GM23338 (cell line): ENCODE data around the gene ATP6V0C. TPM values are rescaled to one million over a fixed set of nuclear protein-coding genes. Genes with fewer than 3 reads are reported as not detected.
"Not testable (repeated sequence)": the region's sequence is repeated elsewhere in the genome, so short reads cannot be mapped to it uniquely, and the experiment has no call there.

Source experiments
- ATAC-seq: fragments of 200-7000 bp; cut with Tn5 transposase; 3 replicates; pipeline ENCODE4 v1.9.1; 2020
- DNase-seq: peaks from one replicate; pipeline ENCODE4 v3.0.0-alpha.2; 2015; ENCODE audit warnings: low spot score
- H2AFZ ChIP-seq: fragments of 200-600 bp; sonication (generic); 2 replicates; pipeline ENCODE4 v1.8.0; 2016; ENCODE audit warnings: antibody characterized with exemption, mild to moderate bottlenecking, moderate library complexity
- H3F3A ChIP-seq: fragments of 200-600 bp; sonication (generic); replicated peaks from 2 replicates; pipeline ENCODE4 v1.8.0; 2017; ENCODE audit warnings: antibody characterized with exemption, mixed run types, low read depth
- H3K27ac ChIP-seq: fragments of 200-600 bp; sonication (generic); 2 replicates; pipeline ENCODE4 v1.6.1; 2016; ENCODE audit warnings: low read depth
- H3K27me3 ChIP-seq: fragments of 200-600 bp; sonication (generic); 2 replicates; pipeline ENCODE4 v1.8.0; 2016; ENCODE audit warnings: mild to moderate bottlenecking, mixed run types, moderate library complexity; ENCODE audit not compliant: insufficient read depth
- H3K36me3 ChIP-seq: fragments of 200-600 bp; sonication (generic); 2 replicates; pipeline ENCODE4 v1.8.0; 2016; ENCODE audit warnings: mild to moderate bottlenecking; ENCODE audit not compliant: insufficient read depth
- H3K4me1 ChIP-seq: fragments of 200-600 bp; sonication (generic); 2 replicates; pipeline ENCODE4 v1.8.0; 2016; ENCODE audit warnings: mild to moderate bottlenecking, moderate library complexity; ENCODE audit not compliant: insufficient read depth
- H3K4me2 ChIP-seq: fragments of 200-600 bp; sonication (generic); 2 replicates; pipeline ENCODE4 v1.7.1; 2017; ENCODE audit warnings: mixed run types
- H3K4me3 ChIP-seq: fragments of 200-600 bp; sonication (generic); 2 replicates; pipeline ENCODE4 v1.6.1; 2016; ENCODE audit warnings: mixed run types
- H3K79me2 ChIP-seq: fragments of 200-600 bp; sonication (generic); replicated peaks from 2 replicates; pipeline ENCODE4 v1.8.0; 2017; ENCODE audit warnings: mild to moderate bottlenecking; ENCODE audit not compliant: insufficient read depth
- H3K9me2 ChIP-seq: fragments of 200-600 bp; sonication (generic); 2 replicates; pipeline ENCODE4 v1.8.0; 2017; ENCODE audit not compliant: insufficient read depth
- H4K20me1 ChIP-seq: fragments of 200-600 bp; sonication (generic); replicated peaks from 2 replicates; pipeline ENCODE4 v1.8.0; 2017; ENCODE audit warnings: mild to moderate bottlenecking; ENCODE audit not compliant: insufficient read depth
- H3K27ac Mint-ChIP-seq: 2 replicates; pipeline ENCODE4 v1.8.0; 2020; ENCODE audit warnings: inconsistent platforms, mild to moderate bottlenecking, moderate library complexity, mixed read lengths
- H3K27me3 Mint-ChIP-seq: 3 replicates; pipeline ENCODE4 v1.8.0; 2022; ENCODE audit warnings: low read depth, mild to moderate bottlenecking, moderate library complexity, mixed read lengths, inconsistent platforms; ENCODE audit not compliant: insufficient read depth, poor library complexity
- H3K36me3 Mint-ChIP-seq: 3 replicates; pipeline ENCODE4 v1.8.0; 2021; ENCODE audit warnings: low read depth, mild to moderate bottlenecking, inconsistent platforms, moderate library complexity, mixed read lengths
- H3K4me1 Mint-ChIP-seq: 3 replicates; pipeline ENCODE4 v1.8.0; 2020; ENCODE audit warnings: mild to moderate bottlenecking, inconsistent platforms, mixed read lengths
- H3K4me3 Mint-ChIP-seq: 3 replicates; pipeline ENCODE4 v1.8.0; 2021; ENCODE audit warnings: moderate library complexity, mild to moderate bottlenecking, inconsistent platforms, mixed read lengths
- H3K9me3 Mint-ChIP-seq: 3 replicates; pipeline ENCODE4 v1.8.0; 2020; ENCODE audit warnings: moderate library complexity, mild to moderate bottlenecking, inconsistent platforms, mixed read lengths
- CREB1 ChIP-seq: fragments of 250-450 bp; sonication (Bioruptor Pico); IDR thresholded peaks from 2 replicates; pipeline ENCODE4 v1.5.0; 2020; ENCODE audit warnings: low read depth, mild to moderate bottlenecking, moderate library complexity
- EZH2 ChIP-seq: fragments of 200-600 bp; sonication (generic); IDR thresholded peaks from one replicate; pipeline ENCODE4 v1.8.0; 2017; ENCODE audit warnings: antibody characterized with exemption, mild to moderate bottlenecking, low read depth; ENCODE audit not compliant: unreplicated experiment
- EZH2phosphoT487 ChIP-seq: fragments of 200-600 bp; sonication (generic); IDR thresholded peaks from one replicate; pipeline ENCODE4 v1.8.1; 2018; ENCODE audit warnings: antibody characterized with exemption; ENCODE audit not compliant: unreplicated experiment
- JUNB ChIP-seq: IDR thresholded peaks from one replicate; pipeline ENCODE4 v1.6.1; 2016; ENCODE audit warnings: antibody characterized with exemption; ENCODE audit not compliant: unreplicated experiment
- NANOG ChIP-seq: IDR thresholded peaks from 2 replicates; pipeline ENCODE4 v1.6.1; 2016; ENCODE audit warnings: antibody characterized with exemption, borderline replicate concordance
- POLR2AphosphoS5 ChIP-seq: IDR thresholded peaks from 2 replicates; pipeline ENCODE4 v1.6.1; 2016; ENCODE audit warnings: antibody characterized with exemption, low read depth
- REST ChIP-seq: IDR thresholded peaks from one replicate; pipeline ENCODE4 v1.6.1; 2018; ENCODE audit warnings: antibody characterized with exemption; ENCODE audit not compliant: unreplicated experiment
- ZNF462 ChIP-seq: fragments of 250-450 bp; sonication (Bioruptor Pico); IDR thresholded peaks from 2 replicates; pipeline ENCODE4 v1.5.0; 2020; ENCODE audit warnings: mild to moderate bottlenecking, moderate library complexity
- polyA plus RNA-seq: library from polyadenylated mRNA; unstranded; fragments of >200 nt; fragmentation: Nextera tagmentation; extraction: Ambion mirVana; gene quantifications from 2 replicates; pipeline ENCODE4 v1.2.1, GENCODE V29; 2016
- total RNA-seq: library from RNA; depleted of rRNA; stranded (reverse); fragments of >200 nt; shearing (Covaris generic); gene quantifications from 2 replicates; pipeline ENCODE4 v1.2.3, GENCODE V29; 2014

ATP6V0C gene
- total and polyA plus RNA-seq, 2 experiments from 2014 or later, result 98.2 to 162 TPM

- no peak for TF ChIP-seq NANOG
- no peak for TF ChIP-seq CREB1 (CRISPR knock-in tag)
- TF ChIP-seq JUNB, result no peak
- no peak for TF ChIP-seq EZH2phosphoT487
- TF ChIP-seq REST, result no peak
- no peak for TF ChIP-seq EZH2
These were observed 21.9 kb downstream of the ATP6V0C start (continued) for GRCh38 chr16:2535625-2536013.

- H3K9me2 ChIP-seq, result no peaks in the 10 kb centered on the region
- no peaks in the 10 kb centered on the region for H3K36me3 ChIP-seq
- H4K20me1 ChIP-seq, result peaks cover 6% of the 10 kb centered on the region; the same call in 1 of the 2 replicates
- H3K79me2 ChIP-seq, result peaks cover 33% of the 10 kb centered on the region
- no peak within 1 kb of the TSS for H3K27ac ChIP-seq
- peaks cover 3% of the 10 kb centered on the region; the same call in 1 of the 3 replicates for H3K9me3 Mint-ChIP-seq
- H3K27me3 ChIP-seq, result peaks cover 5% of the 10 kb centered on the region; the same call in 1 of the 2 replicates
- H3K27me3 Mint-ChIP-seq, result peaks cover 10% of the 10 kb centered on the region
- H3K4me1 Mint-ChIP-seq, result peaks cover 13% of the 10 kb centered on the region
- peak within 1 kb of the TSS; percentile 71; the same call in 1 of the 2 replicates for H3K27ac Mint-ChIP-seq
- H3K4me3 Mint-ChIP-seq, result peak within 1 kb of the TSS; percentile 77
- peak within 1 kb of the TSS; percentile 91; the same call in 1 of the 2 replicates for H2AFZ ChIP-seq
- peak; percentile 96 for DNase-seq
- H3F3A ChIP-seq, result 0 out of 2 replicates have a peak, but pooled peaks cover 3% of the 10 kb centered on the region
- peaks cover 5% of the 10 kb centered on the region; the same call in 2 of the 3 replicates for H3K36me3 Mint-ChIP-seq
- H3K4me3 ChIP-seq, result peak within 1 kb of the TSS; percentile 58
- ATAC-seq, result peak; percentile 82
- H3K4me2 ChIP-seq, result peak within 1 kb of the TSS; percentile 81
- TF ChIP-seq POLR2AphosphoS5 (peak; percentile 48; the same call in 1 of the 2 replicates), ZNF462 (no peak)
- no peaks in the 10 kb centered on the region; the same call in 1 of the 2 replicates for H3K4me1 ChIP-seq
These were observed 24.0 kb downstream of the ATP6V0C start, which contains the start of gene PDPK1 for GRCh38 chr16:2537451-2538379. TSS of gene PDPK1 (plus strand) at chr16:2538021. CDS start at chr16:2538113, 92 bp downstream.

- H3K27ac ChIP-seq, H3K36me3 ChIP-seq, H3K27me3 Mint-ChIP-seq, H3K27me3 ChIP-seq, ATAC-seq, H4K20me1 ChIP-seq, H3K4me1 ChIP-seq, DNase-seq, H2AFZ ChIP-seq, H3K36me3 Mint-ChIP-seq, H3K9me2 ChIP-seq, H3K27ac Mint-ChIP-seq, H3K9me3 Mint-ChIP-seq, H3F3A ChIP-seq: not testable (repeated sequence)
- Histone ChIP-seq H3K4me3 (peak overlapping the region; percentile 57), H3K4me2 (peak overlapping the region; percentile 81), H3K79me2 (peaks cover 43% of the 10 kb centered on the region)
- H3K4me1 Mint-ChIP-seq, result peaks cover 11% of the 10 kb centered on the region
- peak overlapping the region; percentile 77 for H3K4me3 Mint-ChIP-seq
These were observed 25.6 kb downstream of the ATP6V0C start for GRCh38 chr16:2539192-2539844.
